ENCODE measurements around the gene SPSB2.

GRCh38 chr12:6842075-6842474 lies 31.0 kb downstream of the SPSB2 start:
- TF ChIP-seq CTCF (IDR thresholded peaks at IDR 0.05) = no peak
- TF ChIP-seq EZH2 (IDR thresholded peaks at IDR 0.05; ENCODE audit: borderline replicate concordance, insufficient read depth, low read depth, low read length, poor library complexity, severe bottlenecking) = no peak

All from B cell (primary cell).